Head of caudate nucleus (tissue), 42 donors: ENCODE data around the gene RAB8A.

ENCODE experiments used
- DNase-seq, 42 donors: peaks; one replicate each; pipeline versions ENCODE4 v3.0.0 to v3.0.0-alpha.2; 2020 to 2021; ENCODE audit warnings: mixed read lengths in 7 of 42
- intact Hi-C: fragments of 100-400 bp; cut with DNase I; formaldehyde crosslinking; loops from one replicate; pipeline ENCODE4 v1.15.0; 2022

The RAB8A gene

GRCh38 chr19:16131648-16132047, 20.0 kb downstream of the RAB8A start:
- DNase-seq, result no peak

GRCh38 chr19:16133818-16134217, 22.1 kb downstream of the RAB8A start:
- intact Hi-C loops, result no loop called here
- DNase-seq, result no peak

More at GRCh38 chr19:16131648-16132047, 20.0 kb downstream of the RAB8A start:
- intact Hi-C loops, result no loop called here

GRCh38 chr19:16134510-16134909, 22.8 kb downstream of the RAB8A start:
- intact Hi-C loops, result no loop called here
- no peak for DNase-seq

GRCh38 chr19:16135430-16136127, 23.9 kb downstream of the RAB8A start:
- intact Hi-C loops, result no loop called here
- DNase-seq, result no peak

- intact Hi-C loops, result no loop called here
- no peak for DNase-seq
Observed at GRCh38 chr19:16136185-16136999, 24.7 kb downstream of the RAB8A start.

GRCh38 chr19:16139752-16140151, 28.1 kb downstream of the RAB8A start:
- no peak for DNase-seq
- intact Hi-C loops, result no loop called here

GRCh38 chr19:16141043-16141442, 29.4 kb downstream of the RAB8A start:
- intact Hi-C loops, result no loop called here
- no peak for DNase-seq

- intact Hi-C loops, result no loop called here
- DNase-seq, result no peak
Observed at GRCh38 chr19:16142032-16142580, 30.4 kb downstream of the RAB8A start.

- intact Hi-C loops, result no loop called here
- peak in 2 of 42 donors; percentile 38 to 47 for DNase-seq
Observed at GRCh38 chr19:16143399-16144215, 31.9 kb downstream of the RAB8A start, which contains the start of gene HSH2D. HSH2D (plus strand) TSS chr19:16143685; CDS start chr19:16148751, 5,066 bp downstream.

GRCh38 chr19:16144216-16144581, 32.5 kb downstream of the RAB8A start:
- DNase-seq, result no peak

GRCh38 chr19:16146112-16146511, 34.4 kb downstream of the RAB8A start:
- intact Hi-C loops, result no loop called here
- DNase-seq, result no peak

More at GRCh38 chr19:16144216-16144581, 32.5 kb downstream of the RAB8A start:
- intact Hi-C loops, result no loop called here

GRCh38 chr19:16148443-16149229, 36.9 kb downstream of the RAB8A start:
- DNase-seq, result no peak
- intact Hi-C loops, result no loop called here

- DNase-seq, result no peak
- intact Hi-C loops, result no loop called here
Observed at GRCh38 chr19:16153582-16154336, 42.1 kb downstream of the RAB8A start.

- intact Hi-C loops, result no loop called here
- no peak for DNase-seq
Observed at GRCh38 chr19:16154557-16154956, 42.9 kb downstream of the RAB8A start.

- DNase-seq, result no peak
- intact Hi-C loops, result no loop called here
Observed at GRCh38 chr19:16155128-16155527, 43.4 kb downstream of the RAB8A start.

GRCh38 chr19:16156904-16157303, 45.2 kb downstream of the RAB8A start:
- DNase-seq, result no peak
- intact Hi-C loops, result no loop called here

GRCh38 chr19:16157601-16158000, 45.9 kb downstream of the RAB8A start:
- intact Hi-C loops, result no loop called here
- DNase-seq, result no peak

- intact Hi-C loops, result no loop called here
- DNase-seq, result no peak
Observed at GRCh38 chr19:16159655-16160054, 48.0 kb downstream of the RAB8A start.
